ENCODE measurements around the gene PANK4. TPM values are rescaled to one million over a fixed set of nuclear protein-coding genes. Genes with fewer than 3 reads are reported as not detected.

PANK4 gene
- total and polyA plus RNA-seq, 2 donors (not counting 3 experiments of a cell fraction or from before 2014, with no cell fraction given), result 22.1 to 34.0 TPM

DNA sequence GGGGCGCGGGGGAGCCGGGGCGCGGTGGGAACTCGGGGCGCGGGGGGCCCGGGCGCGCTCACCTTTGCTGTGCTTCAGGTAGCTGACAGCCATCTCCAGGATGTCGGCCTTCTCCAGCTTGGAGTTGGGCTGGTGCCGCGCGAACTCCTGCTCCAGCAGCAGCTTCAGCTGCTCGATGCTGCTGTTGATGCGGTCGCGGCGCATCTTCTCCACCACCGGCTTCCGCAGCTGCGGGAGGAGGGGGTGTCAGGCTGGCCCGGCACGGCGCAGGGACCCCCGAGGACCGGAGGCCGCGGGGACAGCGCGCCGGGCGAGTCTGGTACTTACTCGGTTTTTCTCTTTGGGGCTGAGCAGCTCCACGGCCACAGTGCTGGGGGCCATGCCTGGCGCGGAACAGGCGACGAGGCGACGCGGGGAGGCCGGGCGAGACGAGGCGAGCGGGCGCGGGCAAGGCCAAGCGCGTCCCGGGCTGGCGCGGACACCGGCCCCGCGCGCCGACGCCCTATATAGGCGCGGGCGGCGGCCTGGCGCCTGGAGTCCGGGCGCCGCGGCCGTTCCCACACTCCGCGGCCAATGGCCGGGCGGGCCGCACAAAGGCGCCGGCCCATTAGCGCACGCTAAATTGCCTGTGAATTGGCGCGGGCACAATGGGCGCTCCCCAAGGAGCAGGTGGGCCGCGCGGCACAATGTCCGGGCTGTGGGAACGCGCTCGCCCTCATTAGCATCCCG is 3.6 kb upstream of the PANK4 start, which contains the start of gene HES5:
Gene HES5, minus strand, starts transcription at position 480 of the 729 bp plus-strand sequence. Its CDS starts 99 bp downstream, at position 381.
- no TSS peak for BruUV-seq (replicated peaks)
- Histone ChIP-seq H3K27me3 (ENCODE audit: control insufficient read depth in 2 of 2, insufficient read depth in 2 of 2, low read length in 2 of 2) (peaks cover 16 to 17% of the 10 kb centered on the region in 2 experiments), H3K79me2 (ENCODE audit: control insufficient read depth, insufficient read depth, low read length) (peaks cover 10% of the 10 kb centered on the region), H3K36me3 (ENCODE audit: control insufficient read depth in 2 of 2, extremely low read depth in 1 of 2, insufficient read depth in 2 of 2, low read length in 2 of 2) (no peaks in the 10 kb centered on the region), H3K4me1 (ENCODE audit: control insufficient read depth, extremely low read depth, insufficient read depth, low read length) (peaks cover 9% of the 10 kb centered on the region), H3K27ac (ENCODE audit: insufficient read depth, low read depth, low read length) (no peak within 1 kb of the TSS), H2AFZ (ENCODE audit: low read depth, low read length) (no peak within 1 kb of the TSS), H3K9me1 (replicated peaks; ENCODE audit: control insufficient read depth, extremely low read depth, insufficient read depth, low read length) (no peaks in the 10 kb centered on the region), H3K9ac (replicated peaks; ENCODE audit: extremely low read depth, insufficient read depth, low read length) (no peak within 1 kb of the TSS), H3K4me3 (replicated peaks in 1 of 3; ENCODE audit: insufficient read depth in 1 of 3, low read depth in 1 of 3, low read length in 3 of 3) (no peak within 1 kb of the TSS), H4K20me1 (replicated peaks; ENCODE audit: control insufficient read depth, extremely low read depth, insufficient read depth, low read length) (no peaks in the 10 kb centered on the region), H3K4me2 (ENCODE audit: insufficient read depth, low read length) (no peak within 1 kb of the TSS), H3K9me3 (replicated peaks; ENCODE audit: control insufficient read depth, insufficient read depth, low read length) (no peaks in the 10 kb centered on the region)
- CTCF ChIA-PET, result interaction anchor here (0.6 kb wide), 1 partner anchor 1207 kb away, joined by 3 read pairs; no protein-coding TSS in a partner anchor
- dilution Hi-C loops (cut with MboI; ENCODE audit: extremely low pct_ligation_motif_present, low sequenced_read_pairs) (no loop called here), intact Hi-C loops (cut with micrococcal nuclease) (no loop called here)
- FAIRE-seq (no peak), DNase-seq (ENCODE audit: low read depth, low spot score) (no peak)
- no peak for TF ChIP-seq POLR2A (IDR thresholded peaks at IDR 0.05; ENCODE audit: low read depth, low read length)
- TF ChIP-seq, protein P1, sequence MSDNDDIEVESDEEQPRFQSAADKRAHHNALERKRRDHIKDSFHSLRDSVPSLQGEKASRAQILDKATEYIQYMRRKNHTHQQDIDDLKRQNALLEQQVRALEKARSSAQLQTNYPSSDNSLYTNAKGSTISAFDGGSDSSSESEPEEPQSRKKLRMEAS (IDR thresholded peaks at IDR 0.05; ENCODE audit: insufficient read depth, insufficient read length), result no peak
- TF ChIP-seq EZH2 (IDR thresholded peaks at IDR 0.05; ENCODE audit: borderline replicate concordance, low read depth, low read length, severe bottlenecking), result peak; percentile 95
- POLR2A ChIA-PET, result interaction anchor here (0.5 kb wide), 1 partner anchor 1195 kb away, joined by 11 read pairs; no protein-coding TSS in a partner anchor

DNA sequence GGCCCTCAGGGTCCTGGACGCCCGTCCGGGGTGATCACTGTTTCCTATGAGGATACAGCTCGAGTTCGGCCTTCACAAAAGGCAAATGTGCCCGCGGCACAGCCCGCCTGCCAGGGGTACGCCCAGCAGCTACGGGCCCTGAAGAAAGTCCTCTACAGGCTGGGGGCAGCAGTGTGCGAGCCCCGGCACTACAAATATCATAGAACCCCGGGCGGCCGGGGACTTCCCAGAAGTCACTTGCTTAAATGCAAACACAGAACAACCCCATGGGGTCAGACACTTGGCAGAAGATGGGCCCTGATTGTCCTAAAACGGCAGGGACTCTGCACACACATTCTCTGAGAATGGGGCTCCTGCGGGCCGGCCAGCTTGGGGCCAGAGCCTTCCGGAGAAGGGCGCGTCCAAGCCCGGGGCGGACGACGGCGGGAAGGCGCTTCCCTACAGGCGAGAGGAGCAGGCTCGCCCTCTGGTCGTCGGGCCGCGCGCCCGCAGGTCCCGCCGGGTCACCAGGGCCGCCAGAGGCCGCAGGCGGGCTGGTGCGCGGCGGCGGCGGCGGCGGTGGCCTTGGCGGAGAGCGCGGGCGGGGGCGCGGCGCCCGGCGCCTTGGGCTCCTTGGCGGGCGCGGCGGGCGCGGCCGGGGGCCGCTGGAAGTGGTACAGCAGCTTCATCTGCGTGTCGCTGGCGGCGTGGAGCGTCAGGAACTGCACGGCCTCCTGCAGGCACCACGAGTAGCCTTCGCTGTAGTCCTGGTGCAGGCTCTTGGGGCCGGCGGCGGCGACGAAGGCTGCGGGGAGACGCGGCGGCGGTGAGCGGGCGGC is 2.8 kb upstream of the PANK4 start:
- no peak overlapping the region for H3K9ac ChIP-seq (replicated peaks; ENCODE audit: extremely low read depth, insufficient read depth, low read length)
- ChIA-PET POLR2A (no interaction called here), CTCF (no interaction called here)
- peaks cover 15% of the 10 kb centered on the region for H3K4me1 ChIP-seq (ENCODE audit: control insufficient read depth, extremely low read depth, insufficient read depth, low read length)
- H3K4me3 ChIP-seq (replicated peaks in 1 of 3; ENCODE audit: insufficient read depth in 1 of 3, low read depth in 1 of 3, low read length in 3 of 3), result no peak overlapping the region
- FAIRE-seq (no peak), DNase-seq (ENCODE audit: low read depth, low spot score) (no peak)
- H3K36me3 ChIP-seq (ENCODE audit: control insufficient read depth in 2 of 2, extremely low read depth in 1 of 2, insufficient read depth in 2 of 2, low read length in 2 of 2), result no peaks in the 10 kb centered on the region
- TF ChIP-seq EZH2 (IDR thresholded peaks at IDR 0.05; ENCODE audit: borderline replicate concordance, low read depth, low read length, severe bottlenecking), result peak; percentile 51
- no peak for TF ChIP-seq GATA2 (IDR thresholded peaks at IDR 0.05; ENCODE audit: insufficient read depth, insufficient read length, low read depth, low read length)
- TF ChIP-seq, protein P2, sequence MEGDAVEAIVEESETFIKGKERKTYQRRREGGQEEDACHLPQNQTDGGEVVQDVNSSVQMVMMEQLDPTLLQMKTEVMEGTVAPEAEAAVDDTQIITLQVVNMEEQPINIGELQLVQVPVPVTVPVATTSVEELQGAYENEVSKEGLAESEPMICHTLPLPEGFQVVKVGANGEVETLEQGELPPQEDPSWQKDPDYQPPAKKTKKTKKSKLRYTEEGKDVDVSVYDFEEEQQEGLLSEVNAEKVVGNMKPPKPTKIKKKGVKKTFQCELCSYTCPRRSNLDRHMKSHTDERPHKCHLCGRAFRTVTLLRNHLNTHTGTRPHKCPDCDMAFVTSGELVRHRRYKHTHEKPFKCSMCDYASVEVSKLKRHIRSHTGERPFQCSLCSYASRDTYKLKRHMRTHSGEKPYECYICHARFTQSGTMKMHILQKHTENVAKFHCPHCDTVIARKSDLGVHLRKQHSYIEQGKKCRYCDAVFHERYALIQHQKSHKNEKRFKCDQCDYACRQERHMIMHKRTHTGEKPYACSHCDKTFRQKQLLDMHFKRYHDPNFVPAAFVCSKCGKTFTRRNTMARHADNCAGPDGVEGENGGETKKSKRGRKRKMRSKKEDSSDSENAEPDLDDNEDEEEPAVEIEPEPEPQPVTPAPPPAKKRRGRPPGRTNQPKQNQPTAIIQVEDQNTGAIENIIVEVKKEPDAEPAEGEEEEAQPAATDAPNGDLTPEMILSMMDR (IDR thresholded peaks at IDR 0.05; ENCODE audit: extremely low read depth in 1 of 2, insufficient read depth in 1 of 2, low read depth in 1 of 2, low read length in 2 of 2), result no peak
- no peak for TF ChIP-seq POLR2AphosphoS5 (IDR thresholded peaks at IDR 0.05; ENCODE audit: insufficient read depth, low read depth, low read length)
- no peak for TF ChIP-seq POLR2A (IDR thresholded peaks at IDR 0.05; ENCODE audit: low read depth, low read length)
- TF ChIP-seq MYC (IDR thresholded peaks at IDR 0.05; ENCODE audit: low read depth, low read length), result no peak
- H3K9me3 ChIP-seq (replicated peaks; ENCODE audit: control insufficient read depth, insufficient read depth, low read length), result no peaks in the 10 kb centered on the region
- BruUV-seq (replicated peaks), result no TSS peak
- no peaks in the 10 kb centered on the region for H3K9me1 ChIP-seq (replicated peaks; ENCODE audit: control insufficient read depth, extremely low read depth, insufficient read depth, low read length)
- H3K27ac ChIP-seq (ENCODE audit: insufficient read depth, low read depth, low read length), result no peak overlapping the region
- dilution Hi-C loops (cut with MboI; ENCODE audit: extremely low pct_ligation_motif_present, low sequenced_read_pairs), result no loop called here
- peaks cover 18% of the 10 kb centered on the region for H3K79me2 ChIP-seq (ENCODE audit: control insufficient read depth, insufficient read depth, low read length)
- no peak overlapping the region for H2AFZ ChIP-seq (ENCODE audit: low read depth, low read length)
- intact Hi-C loops (cut with micrococcal nuclease), result no loop called here
- peaks cover 16 to 17% of the 10 kb centered on the region in 2 experiments for H3K27me3 ChIP-seq (ENCODE audit: control insufficient read depth in 2 of 2, insufficient read depth in 2 of 2, low read length in 2 of 2)
- H3K4me2 ChIP-seq (ENCODE audit: insufficient read depth, low read length), result no peak overlapping the region
- H4K20me1 ChIP-seq (replicated peaks; ENCODE audit: control insufficient read depth, extremely low read depth, insufficient read depth, low read length), result no peaks in the 10 kb centered on the region

All from endothelial cell of umbilical vein (primary cell).